ENCODE measurements around the gene CCDC7.
"Not testable (repeated sequence)": the region's sequence is repeated elsewhere in the genome, so short reads cannot be mapped to it uniquely, and the experiment has no call there.

Gene CCDC7

GRCh38 chr10:32459051-32459698, 13.2 kb downstream of the CCDC7 start:
- DNase-seq = peak in 2 of 4 experiments; percentile 9 to 16

DNA sequence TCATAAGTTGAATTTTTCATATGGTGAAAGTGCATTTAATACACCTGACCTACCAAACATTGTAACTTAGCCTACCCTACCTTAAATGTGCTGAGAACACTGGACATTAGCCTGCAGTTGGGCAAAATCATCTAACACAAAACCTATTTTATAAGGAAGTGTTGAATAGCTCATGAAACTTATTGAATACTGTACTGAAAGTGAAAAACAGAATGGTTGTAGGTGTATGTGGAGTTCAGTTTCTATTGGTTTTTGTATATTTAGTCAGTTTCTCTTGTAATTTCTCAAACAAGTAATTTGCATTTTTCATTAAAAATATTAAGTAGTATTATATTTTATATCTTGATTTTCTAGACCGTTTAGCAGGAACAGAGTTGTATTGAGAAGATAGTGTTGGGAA, 15.3 kb downstream of the CCDC7 start:
- no peak for DNase-seq

- no peak for DNase-seq
Observed at GRCh38 chr10:32471232-32471631, 25.3 kb downstream of the CCDC7 start.

GRCh38 chr10:32477499-32477898, 31.6 kb downstream of the CCDC7 start:
- no peak for DNase-seq

GRCh38 chr10:32481606-32482005, 35.7 kb downstream of the CCDC7 start:
- no peak for DNase-seq

- DNase-seq = not testable (repeated sequence)
Observed at GRCh38 chr10:32483019-32483502, 37.1 kb downstream of the CCDC7 start.

DNA sequence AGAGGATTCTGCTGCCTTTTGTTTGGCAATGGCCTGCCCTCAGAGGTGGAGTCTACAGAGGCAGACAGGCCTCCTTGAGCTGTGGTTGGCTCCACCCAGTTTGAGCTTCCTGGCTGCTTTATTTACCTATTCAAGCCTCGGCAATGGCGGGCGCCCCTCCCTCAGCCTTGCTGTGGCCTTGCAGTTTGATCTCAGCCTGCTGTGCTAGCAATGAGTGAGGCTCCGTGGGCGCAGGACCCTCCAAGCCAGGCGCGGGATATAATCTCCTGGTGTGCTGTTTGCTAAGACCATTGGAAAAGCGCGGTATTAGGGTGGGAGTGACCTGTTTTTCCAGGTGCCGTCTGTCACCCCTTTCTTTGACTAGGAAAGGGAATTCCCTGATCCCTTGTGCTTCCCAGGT, 42.1 kb downstream of the CCDC7 start:
- DNase-seq = not testable (repeated sequence)

- DNase-seq = no peak
Observed at GRCh38 chr10:32489158-32489557, 43.2 kb downstream of the CCDC7 start.

DNA sequence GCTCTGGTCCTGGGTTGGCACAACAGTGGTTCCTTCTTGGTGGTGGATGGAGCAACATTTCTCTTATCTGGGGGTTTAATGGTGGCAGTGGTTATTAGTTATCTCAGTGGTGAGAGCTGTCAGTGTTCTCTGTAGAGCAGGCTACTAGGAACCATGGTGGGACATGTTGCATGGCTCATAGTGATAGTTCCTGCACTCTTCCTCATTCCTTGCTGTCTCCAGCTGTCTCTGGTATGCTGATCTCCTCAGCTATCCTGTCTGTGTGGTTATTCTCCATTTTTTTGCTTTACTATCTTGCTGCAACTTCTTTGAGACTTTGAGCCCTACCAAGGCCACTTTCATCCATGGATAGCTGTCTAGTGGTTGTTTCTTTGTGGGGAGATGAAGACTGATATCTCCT, 44.0 kb downstream of the CCDC7 start:
- DNase-seq = no peak

- DNase-seq = not testable (repeated sequence)
Observed at GRCh38 chr10:32494562-32494961, 48.6 kb downstream of the CCDC7 start.

DNA sequence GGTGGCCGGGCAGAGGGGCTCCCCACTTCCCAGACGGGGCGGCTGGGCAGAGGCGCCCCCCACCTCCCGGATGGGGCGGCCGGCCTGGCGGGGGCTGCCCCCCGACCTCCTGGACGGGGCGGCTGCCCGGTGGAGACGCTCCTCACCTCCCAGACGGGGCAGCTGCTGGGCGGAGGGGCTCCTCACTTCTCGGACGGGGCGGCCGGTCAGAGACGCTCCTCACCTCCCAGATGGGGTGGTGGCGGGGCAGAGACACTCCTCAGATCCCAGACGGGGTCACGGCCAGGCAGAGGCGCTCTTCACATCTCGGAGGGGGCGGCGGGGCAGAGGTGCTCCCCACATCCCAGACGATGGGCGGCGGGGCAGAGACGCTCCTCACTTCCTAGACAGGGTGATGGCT, 54.2 kb downstream of the CCDC7 start:
- not testable (repeated sequence) for DNase-seq

- no peak for DNase-seq
Observed at GRCh38 chr10:32501906-32502305, 56.0 kb downstream of the CCDC7 start.

DNA sequence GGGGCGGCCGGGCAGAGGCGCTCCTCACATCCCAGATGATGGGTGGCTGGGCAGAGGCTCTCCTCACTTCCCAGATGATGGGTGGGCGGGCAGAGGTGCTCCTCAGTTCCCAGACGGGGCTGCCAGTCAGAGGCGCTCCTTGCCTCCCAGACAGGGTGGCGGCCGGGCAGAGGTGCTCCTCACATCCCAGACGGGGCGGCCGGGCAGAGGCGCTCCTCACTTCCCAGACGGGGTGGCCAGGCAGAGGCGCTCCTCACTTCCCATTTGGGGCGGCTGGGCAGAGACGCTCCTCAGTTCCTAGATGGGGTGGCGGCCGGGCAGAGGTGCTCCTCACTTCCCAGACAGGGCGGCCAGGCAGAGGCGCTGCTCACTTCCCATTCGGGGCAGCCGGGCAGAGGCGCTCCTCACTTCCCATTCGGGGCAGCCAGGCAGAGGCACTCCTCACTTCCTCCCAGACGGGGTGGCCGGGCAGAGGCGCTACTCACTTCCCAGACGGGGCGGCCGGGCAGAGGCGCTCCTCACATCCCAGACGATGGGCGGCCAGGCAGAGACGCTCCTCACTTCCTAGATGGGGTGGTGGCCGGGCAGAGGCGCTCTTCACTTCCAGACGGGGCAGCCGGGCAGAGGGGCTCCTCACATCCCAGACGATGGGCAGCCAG, 60.0 kb downstream of the CCDC7 start:
- DNase-seq = not testable (repeated sequence)

GRCh38 chr10:32511599-32511998, 65.7 kb downstream of the CCDC7 start:
- no peak for DNase-seq

GRCh38 chr10:32516567-32517495, 70.9 kb downstream of the CCDC7 start:
- no peak for DNase-seq

- DNase-seq = no peak
Observed at GRCh38 chr10:32530231-32530630, 84.3 kb downstream of the CCDC7 start.

DNA sequence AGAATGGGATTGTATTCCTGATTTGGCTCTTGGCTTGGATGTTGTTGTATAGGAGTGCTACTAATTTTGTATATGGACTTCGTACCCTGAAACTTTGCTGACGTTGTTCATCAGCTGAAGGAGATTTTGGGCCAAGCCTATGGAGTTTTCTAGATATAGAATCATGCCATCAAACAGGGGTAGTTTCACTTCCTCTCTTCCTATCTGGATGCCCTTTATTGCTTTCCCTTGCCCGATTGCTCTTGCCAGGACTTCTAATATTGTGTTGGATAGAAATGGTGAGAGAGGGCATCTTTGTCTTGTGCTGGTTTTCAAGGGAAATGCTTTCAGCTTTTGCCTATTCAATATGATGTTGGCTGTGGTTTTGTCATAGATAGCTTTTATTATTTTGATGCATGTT, 92.3 kb downstream of the CCDC7 start:
- DNase-seq = no peak

DNA sequence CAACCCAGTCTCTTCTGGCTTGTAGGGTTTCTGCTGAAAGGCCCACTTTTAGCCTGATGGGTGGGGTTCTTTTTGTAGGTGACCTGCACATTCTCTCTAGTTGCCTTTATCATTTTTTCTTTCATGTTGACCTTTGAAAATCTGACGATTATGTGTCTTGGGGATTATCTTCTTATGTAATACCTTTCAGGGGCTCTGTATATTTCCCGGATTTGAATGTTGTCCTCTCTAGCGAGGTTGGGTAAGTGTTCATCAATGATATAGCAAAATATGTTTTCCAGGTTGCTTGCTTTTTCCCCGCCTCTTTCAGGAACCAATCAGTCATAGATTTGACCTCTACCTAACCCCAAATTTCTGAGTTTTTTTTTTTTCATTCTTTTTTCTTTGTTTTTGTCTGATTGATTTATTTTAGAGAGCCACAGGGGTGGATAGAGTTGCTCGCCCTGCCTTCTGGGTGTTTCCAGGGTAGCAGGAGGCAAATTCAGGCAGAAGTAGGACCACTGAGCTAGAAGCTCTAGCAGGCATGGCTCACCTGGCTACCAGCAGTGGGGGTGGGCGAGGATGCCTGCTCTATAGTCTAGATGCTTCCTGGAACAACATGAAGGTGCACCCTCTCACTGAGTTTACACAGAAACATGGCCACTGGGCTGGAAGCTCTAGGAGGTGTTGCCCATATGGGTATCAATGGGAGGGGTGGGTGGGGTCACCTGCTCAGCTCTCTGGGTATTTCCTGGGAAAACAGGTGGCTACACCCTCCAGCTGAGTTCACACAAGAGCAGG, 94.9 kb downstream of the CCDC7 start:
- no peak for DNase-seq

DNA sequence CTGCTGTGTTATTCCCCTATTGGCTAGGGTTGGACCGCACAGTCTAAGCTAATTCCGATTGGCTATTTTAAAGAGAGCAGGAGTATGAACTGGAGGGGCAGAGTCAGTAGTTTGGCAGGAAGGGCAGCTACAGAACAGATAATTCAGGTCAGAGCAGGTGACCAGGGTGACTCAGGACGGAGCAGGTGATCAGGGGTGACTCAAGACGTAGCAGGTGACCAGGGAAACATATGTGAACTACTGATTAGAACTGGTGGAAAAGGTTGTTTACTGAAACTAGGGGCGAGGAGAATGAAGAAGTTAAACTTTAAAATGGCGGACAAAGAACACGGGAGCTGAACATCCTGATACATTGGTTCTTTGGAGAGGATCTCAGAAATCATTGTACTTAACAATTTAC, 102.3 kb downstream of the CCDC7 start:
- DNase-seq = no peak

- no peak for DNase-seq
Observed at GRCh38 chr10:32556783-32557395, 110.9 kb downstream of the CCDC7 start.

DNA sequence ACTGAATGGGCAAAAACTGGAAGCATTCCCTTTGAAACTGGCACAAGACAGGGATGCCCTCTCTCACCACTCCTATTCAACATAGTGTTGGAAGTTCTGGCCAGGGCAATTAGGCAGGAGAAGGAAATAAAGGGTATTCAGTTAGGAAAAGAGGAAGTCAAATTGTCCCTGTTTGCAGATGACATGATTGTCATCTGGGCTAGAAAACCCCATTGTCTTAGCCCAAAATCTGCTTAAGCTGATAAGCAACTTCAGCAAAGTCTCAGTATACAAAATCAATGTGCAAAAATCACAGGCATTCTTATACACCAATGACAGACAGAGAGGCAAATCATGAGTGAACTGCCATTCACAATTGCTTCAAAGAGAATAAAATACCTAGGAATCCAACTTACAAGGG, 116.8 kb downstream of the CCDC7 start:
- not testable (repeated sequence) for DNase-seq

DNA sequence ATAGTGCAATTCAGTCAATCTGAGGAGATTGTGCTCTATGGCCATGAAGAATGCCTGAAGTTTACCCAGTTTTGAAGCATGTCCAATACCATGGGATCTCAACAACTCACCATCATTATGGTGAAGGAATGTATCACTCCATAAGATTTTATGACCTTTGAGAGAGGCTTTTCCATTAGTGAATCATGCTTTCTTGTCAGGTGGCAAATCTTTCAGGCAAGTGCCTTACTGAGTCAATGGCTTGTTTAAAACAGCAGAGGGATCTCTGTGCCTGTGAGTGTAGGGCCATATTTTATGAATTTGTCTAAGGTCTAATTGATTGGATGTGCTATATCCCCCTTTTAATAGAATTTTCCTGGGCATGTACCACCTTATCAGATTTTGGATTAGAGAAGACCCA, 131.5 kb downstream of the CCDC7 start:
- DNase-seq = no peak

Data from activated naive CD4-positive, alpha-beta T cell (primary cell).